A673 (cell line): ENCODE measurements around the gene XYLT1.

ENCODE experiments used
- EZH2 ChIP-seq: fragments of 200-600 bp; sonication (generic); IDR thresholded peaks from 2 replicates; pipeline ENCODE4 v1.6.1; 2017; ENCODE audit warnings: borderline replicate concordance, low read depth, mild to moderate bottlenecking, mixed read lengths, antibody characterized with exemption, low read length; ENCODE audit not compliant: poor library complexity, severe bottlenecking
- TF ChIP-seq, protein P1 (sequence below): fragments of 300-800, 200-600 bp; sonication (generic); conservative IDR thresholded peaks from 2 replicates; pipeline ENCODE4 v1.5.1; 2017; ENCODE audit warnings: low read depth, mild to moderate bottlenecking, antibody characterized with exemption, low read length, moderate library complexity, mixed read lengths

DNA sequence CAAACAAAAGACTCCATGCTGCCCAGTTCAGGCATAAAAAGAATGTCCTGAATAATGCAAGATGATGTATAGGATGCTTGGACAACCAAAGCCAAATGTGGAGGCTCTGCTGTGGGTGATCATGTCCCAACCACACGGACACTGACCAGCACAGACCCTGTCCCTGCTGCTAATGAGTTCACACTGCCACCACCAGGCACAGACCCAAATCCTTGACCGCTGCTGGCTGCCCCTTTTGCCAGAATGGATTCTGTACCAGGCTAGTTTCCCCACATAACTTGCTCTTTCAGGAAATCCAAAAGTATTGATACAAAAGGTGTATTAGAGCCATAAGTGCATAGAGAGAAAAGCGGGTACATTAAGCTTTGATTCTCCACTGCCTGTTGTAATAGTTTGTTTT is 60.9 kb downstream of the XYLT1 start:
- TF ChIP-seq, protein P1, sequence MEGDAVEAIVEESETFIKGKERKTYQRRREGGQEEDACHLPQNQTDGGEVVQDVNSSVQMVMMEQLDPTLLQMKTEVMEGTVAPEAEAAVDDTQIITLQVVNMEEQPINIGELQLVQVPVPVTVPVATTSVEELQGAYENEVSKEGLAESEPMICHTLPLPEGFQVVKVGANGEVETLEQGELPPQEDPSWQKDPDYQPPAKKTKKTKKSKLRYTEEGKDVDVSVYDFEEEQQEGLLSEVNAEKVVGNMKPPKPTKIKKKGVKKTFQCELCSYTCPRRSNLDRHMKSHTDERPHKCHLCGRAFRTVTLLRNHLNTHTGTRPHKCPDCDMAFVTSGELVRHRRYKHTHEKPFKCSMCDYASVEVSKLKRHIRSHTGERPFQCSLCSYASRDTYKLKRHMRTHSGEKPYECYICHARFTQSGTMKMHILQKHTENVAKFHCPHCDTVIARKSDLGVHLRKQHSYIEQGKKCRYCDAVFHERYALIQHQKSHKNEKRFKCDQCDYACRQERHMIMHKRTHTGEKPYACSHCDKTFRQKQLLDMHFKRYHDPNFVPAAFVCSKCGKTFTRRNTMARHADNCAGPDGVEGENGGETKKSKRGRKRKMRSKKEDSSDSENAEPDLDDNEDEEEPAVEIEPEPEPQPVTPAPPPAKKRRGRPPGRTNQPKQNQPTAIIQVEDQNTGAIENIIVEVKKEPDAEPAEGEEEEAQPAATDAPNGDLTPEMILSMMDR, result no peak
- no peak for TF ChIP-seq EZH2
